ENCODE measurements around the gene B4GALT5.
"Not testable (repeated sequence)": the region's sequence is repeated elsewhere in the genome, so short reads cannot be mapped to it uniquely, and the experiment has no call there.

B4GALT5 gene

DNA sequence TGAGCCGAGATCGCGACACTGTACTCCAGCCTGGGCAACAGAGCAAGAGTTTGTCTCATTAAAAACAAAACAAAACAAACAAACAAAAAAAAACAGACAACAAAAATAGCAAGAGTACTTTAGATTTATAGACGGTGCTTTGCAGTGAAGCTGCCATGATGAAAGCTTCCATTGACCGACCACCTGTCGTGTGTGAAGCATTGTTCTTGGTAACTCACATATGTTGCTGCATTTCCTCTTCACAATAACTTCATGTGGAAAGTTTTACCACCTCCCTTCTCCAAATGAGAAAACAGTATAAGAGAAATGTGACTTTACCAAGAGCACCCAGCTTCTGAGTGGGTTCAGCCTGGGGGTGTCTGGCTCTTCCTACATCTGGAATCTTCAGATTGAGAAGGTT lies 89.4 kb downstream of the B4GALT5 start:
- no peak for DNase-seq

- no peak for DNase-seq
These were observed 91.4 kb downstream of the B4GALT5 start for GRCh38 chr20:49622243-49622642.

DNA sequence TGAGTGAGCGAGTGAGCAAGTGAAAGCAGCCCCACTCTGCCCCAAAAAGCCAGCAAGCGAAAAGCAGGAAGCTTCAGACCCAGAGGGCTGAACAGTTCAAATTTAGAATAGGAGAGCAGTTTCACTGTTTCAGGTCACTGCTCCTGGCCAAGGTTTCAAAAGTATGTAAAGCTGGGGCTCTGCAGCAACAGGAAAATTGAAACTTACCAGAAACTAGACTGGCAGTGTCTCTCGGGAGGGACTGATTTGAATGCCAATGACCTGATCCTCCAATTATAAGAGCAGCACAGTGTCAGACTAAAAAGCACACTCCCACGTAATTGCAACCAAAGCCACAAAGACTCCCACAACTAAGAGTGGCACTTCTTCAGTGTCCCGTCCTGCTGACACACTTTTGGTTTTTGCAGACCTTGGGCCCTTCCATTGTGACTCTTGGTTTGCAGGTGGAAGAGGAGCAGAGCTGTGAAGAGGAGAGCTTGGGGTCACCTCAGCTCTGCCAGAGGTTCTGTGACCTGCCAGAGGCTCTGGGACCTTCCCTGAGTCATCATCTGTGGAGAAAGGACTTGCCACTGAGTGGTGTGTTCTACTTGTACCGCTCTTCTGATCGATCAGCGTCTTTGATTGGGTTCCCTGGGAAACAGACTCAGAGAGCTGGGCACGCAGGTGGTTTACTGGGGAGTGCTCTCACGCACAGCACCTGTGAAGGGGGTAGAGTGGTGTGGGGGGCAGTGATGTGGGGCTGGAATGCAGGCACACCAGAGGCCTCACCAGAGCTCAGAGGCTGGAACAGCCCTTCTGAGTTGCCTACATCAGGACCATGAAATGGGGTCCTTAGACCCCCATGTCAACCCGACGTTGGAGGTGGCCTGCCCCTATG lies 93.1 kb downstream of the B4GALT5 start:
- DNase-seq, result no peak

DNA sequence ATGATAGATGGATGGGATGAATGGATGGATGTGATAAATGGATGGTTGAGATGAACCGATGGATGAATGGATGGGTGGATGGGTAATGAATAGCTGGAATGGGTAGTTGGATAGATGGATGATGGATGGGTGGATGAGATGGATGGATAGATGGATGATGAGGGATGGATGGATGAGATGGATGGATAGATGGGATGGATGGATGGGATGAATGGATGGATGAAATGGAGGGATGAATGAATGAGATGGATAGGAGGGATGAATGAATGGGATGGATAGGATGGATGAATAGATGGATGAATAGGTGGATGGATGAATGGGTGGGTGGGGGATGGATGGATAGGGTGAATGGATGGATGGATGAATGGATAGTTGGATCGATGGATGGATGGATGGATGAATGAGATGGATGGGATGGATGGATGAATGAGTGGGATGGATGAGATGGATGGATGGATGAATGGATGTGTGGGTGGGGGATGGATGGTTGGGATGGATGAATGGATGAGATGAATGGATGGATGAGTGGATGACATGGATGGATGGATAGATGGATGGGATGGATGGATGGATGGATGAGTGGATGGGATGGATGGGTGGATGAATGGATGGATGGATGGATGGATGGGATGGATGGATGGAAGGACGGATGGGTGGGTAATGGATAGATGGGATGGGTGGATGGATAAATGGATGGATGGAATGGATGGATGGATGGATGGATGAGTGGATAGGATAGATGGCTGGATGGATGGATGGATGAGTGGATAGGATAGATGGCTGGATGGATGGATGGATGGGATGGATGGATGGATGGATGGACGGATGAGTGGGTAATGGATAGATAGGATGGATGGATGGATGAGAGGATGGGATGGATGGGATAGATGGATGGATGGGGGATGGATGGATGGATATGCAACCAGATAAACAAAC lies 94.3 kb downstream of the B4GALT5 start:
- no peak for DNase-seq

DNA sequence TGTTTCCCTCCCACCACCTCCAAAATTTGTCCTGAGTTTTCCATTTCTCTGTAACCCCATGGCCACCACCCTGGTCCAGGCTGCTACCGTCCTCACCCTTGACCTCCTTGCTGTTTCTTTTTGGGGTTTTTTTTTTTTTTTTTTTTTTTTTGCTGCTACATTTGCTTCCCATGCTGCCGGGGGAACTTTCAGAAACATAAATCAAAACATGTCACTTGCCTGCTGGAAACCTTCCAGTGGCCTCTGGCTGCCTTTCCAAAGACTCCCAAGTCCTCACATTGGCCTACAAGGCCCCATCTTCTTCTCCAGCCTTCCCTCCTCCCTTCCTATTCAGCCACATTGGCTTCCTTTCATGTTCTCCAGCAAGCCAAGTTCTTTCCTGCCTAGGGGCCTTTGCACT lies 95.4 kb downstream of the B4GALT5 start:
- no peak for DNase-seq

DNA sequence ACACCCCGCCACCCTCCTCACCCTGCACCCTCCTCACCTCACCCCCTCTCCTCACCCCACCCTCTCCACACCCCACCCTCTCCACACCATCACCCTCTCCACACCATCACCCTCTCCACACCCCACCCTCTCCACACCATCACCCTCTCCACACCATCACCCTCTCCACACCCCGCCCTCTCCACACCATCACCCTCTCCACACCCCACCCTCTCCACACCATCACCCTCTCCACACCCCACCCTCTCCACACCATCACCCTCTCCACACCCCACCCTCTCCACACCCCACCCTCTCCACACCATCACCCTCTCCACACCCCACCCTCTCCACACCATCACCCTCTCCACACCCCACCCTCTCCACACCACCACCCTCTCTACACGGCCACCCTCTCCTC lies 96.3 kb downstream of the B4GALT5 start:
- DNase-seq, result not testable (repeated sequence)

- DNase-seq, result no peak
These were observed 97.3 kb downstream of the B4GALT5 start for GRCh38 chr20:49616154-49617007.

DNA sequence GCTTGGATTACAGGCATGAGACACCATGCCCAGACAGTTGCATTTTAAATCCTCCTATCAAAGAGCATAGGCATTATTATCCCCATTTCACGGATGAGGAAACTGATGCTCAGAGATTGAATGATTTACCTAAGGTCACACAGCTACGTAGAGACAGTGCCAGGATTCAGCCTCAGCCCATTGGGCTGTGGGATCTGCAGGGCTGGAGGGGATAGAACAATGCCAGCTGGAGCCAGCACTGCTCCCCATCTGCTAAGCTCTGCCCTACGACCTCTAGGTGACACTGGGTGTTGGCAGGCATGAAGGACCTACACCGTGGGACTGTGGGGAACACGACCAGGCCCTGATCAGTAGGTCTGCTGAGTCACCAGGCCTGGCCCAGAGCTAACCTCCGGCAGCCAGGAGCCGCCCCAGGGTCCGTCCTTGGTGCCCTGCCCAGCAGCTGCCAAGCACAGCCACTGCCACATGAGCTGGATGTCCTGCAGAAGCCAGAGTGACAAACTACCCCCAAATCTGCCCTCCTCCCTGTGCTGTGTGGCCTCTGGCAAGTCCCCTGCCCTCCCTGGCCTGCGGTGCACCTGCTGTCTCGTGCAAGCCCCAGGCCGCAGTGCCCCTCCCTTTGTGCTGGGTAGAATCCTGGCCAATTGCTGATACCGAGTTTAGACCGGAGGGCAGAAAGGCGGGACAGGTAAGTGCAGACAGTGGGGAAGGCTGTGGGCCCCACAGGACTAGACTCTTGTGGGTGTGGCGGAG lies 98.1 kb downstream of the B4GALT5 start:
- no peak for DNase-seq

DNA sequence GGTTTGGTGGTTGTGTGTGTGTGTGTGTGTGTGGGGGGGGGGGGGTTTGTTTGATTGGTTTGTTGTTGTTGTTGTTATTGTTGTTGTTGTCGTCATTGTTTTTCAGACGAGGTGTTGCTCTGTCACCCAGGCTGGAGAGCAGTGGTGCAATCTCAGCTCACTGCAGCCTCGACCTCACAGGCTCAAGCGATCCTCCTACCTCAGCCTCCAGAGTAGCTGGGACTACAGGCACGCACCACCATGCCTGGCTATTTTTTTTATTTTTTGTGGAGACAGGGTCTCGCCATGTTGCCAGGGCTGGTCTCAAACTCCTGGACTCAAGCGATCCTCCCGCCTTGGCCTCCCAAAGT lies 98.7 kb downstream of the B4GALT5 start:
- not testable (repeated sequence) for DNase-seq

DNA sequence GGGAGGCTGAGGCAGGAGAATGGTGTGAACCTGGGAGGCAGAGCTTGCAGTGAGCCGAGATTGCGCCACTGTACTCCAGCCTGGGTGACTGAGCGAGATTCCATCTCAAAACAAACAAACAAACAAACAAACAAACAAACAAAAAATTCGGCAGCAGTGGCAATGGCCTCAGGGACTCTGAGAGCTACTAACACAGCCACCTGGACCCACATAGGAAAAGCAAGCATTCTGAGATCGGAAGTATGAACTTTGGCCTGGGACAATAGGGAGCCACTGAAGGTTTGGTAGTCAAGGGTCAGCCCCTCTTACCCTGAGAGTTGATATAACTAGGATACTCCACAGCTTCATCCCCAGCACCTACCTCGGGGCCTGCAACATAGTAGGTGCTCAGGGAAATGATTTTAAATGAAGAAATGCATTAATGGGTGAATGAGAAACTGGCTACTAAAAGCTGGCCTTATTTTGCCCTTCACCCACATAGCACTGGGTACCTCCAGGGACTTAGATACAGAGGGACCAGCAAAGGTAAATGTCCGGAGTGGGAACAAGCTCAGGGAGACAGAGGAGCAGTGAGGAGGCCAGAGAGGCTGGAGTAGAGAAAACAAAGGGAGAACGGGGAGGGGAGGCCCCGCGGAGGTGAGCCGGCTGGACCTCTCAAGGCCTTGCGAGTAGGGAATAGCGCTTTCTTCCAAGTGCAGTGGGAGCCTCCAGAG lies 99.2 kb downstream of the B4GALT5 start:
- DNase-seq, result no peak

GRCh38 chr20:49612127-49612738 lies 101.4 kb downstream of the B4GALT5 start:
- no peak for DNase-seq

DNA sequence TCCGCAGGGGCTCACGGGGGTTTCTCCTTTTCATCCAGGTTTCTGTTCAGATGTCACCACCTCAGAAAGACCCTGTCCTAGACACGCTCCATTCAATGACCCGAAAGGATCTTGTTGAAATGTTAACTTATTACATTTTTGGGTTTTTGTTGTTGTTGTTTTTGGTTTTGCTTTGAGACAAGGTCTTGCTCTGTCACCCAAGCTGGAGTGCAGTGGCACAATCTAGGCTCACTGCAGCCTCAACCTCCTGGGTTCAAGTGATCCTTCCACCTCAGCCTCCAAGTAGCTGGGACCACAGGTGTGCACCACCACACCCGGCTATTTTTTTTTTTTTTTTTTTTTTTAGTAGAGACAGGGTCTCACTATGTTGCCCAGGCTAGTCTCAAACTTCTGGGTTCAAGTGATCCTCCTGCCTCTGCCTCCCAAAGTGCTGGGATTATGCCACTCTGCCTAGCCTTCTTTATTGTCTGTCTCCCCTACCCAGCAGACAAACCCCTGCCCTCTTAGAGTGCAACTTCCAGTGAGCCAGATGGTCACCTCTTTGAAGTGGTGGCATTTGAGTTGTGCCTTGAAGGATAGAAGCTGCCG lies 102.0 kb downstream of the B4GALT5 start:
- not testable (repeated sequence) for DNase-seq

GRCh38 chr20:49610691-49611538 lies 102.8 kb downstream of the B4GALT5 start:
- peak in 1 of 2 experiments; percentile 80 for DNase-seq

- peak; percentile 10 to 49 for DNase-seq
These were observed 104.7 kb downstream of the B4GALT5 start for GRCh38 chr20:49608752-49609670.

DNA sequence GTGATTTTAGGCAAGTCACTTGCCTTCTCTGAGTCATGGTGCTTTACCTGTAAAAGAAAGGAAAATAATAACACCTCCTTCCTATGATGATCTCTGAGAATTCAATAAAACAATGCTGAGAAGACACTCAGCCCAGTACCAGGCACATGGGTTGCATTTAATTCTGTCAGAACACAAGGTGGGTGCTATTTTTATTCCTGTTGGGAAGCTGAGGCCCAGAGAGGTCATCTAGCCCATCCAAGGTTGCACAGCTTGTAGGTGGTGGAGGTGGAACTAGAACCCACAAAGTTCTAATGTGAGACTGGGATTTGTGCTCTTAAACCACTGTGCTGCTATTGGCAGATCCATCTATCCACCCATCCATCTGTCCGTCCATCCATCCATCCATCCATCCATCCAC lies 106.1 kb downstream of the B4GALT5 start:
- no peak for DNase-seq

DNA sequence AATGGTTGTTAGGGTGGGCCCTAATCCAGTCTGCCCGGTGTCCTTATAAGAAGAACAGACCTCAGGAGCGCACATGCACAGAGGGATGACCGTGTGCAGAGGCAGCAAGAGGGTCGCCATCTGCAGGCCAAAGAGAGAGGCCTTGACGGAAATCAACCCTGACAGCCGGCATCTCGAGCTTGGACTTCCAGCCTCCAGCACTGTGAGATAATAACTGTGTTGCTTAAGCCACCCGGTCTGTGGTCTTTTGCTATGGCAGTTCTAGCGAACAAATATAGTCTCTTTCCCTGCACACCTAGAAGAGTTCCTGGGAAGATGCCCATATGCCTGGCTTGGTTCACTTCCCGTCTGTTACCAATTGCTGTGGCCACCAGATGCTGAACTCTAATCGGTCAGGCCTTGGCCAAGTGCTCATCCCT lies 110.5 kb downstream of the B4GALT5 start:
- peak in 1 of 2 experiments; percentile 26 for DNase-seq

DNA sequence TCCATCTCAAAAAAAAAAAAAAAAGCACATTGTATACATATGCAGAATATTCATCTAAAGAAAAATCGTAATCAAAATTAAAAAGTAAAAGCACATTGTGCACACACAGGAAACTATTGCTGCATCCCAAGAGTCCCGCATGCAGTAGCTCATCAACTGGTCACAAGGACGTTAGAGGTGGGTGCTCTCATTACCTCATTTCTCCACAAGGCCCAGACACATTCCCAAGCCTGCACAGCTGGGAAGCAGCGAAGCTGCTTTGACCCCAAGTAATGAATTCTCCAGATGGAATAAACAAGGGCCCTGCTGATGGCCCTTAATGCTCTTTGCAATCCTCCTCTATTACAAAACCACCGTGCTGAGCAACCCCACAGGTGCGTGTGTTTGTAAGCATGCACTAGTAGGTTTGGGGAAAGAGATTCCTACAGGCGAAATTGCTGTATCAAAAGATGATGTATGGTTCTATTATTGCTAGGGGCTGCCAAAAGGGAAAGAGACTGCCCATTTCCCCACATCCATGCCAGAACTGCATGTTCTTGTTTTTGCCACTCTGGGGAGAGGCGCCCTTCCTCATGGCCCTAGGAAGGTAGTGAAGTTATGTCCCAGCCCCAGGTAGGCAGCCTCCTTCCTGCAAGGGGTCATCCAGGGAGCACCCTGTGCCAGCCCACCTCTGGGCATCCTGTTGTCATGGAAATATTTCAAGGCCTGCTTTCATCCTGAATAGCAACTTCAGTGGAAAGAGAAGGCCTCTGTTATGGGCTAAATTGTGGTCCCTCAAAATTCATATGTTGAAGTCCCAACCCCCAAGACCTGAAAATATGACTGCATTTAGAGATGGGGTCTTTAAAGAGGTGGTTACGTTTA lies 111.1 kb downstream of the B4GALT5 start:
- DNase-seq, result no peak

Data from NCI-H446 (cell line).